NT2/D1 (cell line): ENCODE results near the gene DPP6.

Experiments
- SUZ12 ChIP-seq: IDR thresholded peaks from 2 replicates; pipeline ENCODE4 v1.6.1; 2011; ENCODE audit not compliant: insufficient read length, insufficient read depth; ENCODE audit errors: extremely low read depth
- YY1 ChIP-seq: IDR thresholded peaks from 2 replicates; pipeline ENCODE4 v1.6.1; 2011; ENCODE audit not compliant: insufficient read length, insufficient read depth
- ZNF274 ChIP-seq: IDR thresholded peaks from 2 replicates; pipeline ENCODE4 v1.6.1; 2011; ENCODE audit warnings: mild to moderate bottlenecking, low read depth, low read length

GRCh38 chr7:154332811-154333580 lies 280.8 kb downstream of the DPP6 start:
- TF ChIP-seq YY1 = no peak
- TF ChIP-seq ZNF274 = no peak
- no peak for TF ChIP-seq SUZ12
